HG02973 (cell line): ENCODE measurements around the gene ESPNL.

Source experiments
- ATAC-seq: cut with Tn5 transposase; IDR thresholded peaks from one replicate; pipeline ENCODE4 v1.9.1; 2021; ENCODE audit warnings: moderate library complexity; ENCODE audit not compliant: unreplicated experiment

ESPNL gene

DNA sequence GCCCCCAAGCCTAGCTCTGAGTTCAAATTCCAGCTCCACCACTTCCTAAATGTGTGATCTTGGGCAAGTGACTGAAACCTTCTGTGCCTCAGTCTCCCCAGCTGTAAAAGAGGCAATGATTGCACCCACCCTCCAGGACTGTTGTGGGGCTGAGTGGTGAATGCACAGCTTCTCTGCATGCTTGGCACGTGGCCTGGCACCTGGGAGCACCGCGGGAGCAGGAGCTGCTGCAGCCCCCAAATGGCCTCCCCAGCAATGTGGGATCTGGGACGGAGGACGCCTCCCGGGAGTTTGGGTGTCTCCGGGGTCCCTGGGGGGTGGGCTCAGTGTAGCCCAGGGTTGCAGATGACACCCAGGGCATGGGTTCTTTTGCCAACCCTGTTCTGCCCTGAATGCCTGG lies 39.9 kb downstream of the ESPNL start:
- no peak for ATAC-seq

DNA sequence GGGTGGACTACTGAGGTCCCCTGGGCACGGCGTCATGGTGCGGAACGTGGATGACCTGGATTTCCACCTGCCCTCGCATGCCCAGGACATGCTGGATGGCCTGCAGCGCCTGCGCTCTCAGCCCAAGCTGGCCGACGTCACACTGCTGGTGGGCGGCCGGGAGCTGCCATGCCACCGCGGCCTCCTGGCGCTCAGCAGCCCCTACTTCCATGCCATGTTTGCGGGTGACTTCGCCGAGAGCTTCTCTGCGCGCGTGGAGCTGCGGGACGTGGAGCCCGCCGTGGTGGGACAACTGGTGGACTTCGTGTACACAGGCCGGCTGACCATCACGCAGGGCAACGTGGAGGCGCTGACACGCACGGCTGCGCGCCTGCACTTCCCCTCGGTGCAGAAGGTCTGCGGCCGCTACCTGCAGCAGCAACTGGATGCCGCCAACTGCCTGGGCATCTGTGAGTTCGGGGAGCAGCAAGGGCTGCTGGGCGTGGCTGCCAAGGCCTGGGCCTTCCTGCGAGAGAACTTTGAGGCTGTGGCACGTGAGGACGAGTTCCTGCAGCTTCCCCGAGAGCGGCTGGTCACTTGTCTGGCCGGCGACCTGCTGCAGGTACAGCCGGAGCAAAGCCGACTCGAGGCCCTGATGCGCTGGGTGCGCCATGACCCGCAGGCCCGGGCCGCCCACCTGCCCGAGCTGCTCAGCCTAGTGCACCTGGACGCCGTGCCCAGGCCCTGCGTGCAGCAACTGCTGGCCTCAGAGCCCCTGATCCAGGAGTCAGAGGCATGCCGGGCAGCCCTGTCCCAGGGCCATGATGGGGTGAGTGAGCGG lies 40.8 kb downstream of the ESPNL start:
- ATAC-seq = no peak

DNA sequence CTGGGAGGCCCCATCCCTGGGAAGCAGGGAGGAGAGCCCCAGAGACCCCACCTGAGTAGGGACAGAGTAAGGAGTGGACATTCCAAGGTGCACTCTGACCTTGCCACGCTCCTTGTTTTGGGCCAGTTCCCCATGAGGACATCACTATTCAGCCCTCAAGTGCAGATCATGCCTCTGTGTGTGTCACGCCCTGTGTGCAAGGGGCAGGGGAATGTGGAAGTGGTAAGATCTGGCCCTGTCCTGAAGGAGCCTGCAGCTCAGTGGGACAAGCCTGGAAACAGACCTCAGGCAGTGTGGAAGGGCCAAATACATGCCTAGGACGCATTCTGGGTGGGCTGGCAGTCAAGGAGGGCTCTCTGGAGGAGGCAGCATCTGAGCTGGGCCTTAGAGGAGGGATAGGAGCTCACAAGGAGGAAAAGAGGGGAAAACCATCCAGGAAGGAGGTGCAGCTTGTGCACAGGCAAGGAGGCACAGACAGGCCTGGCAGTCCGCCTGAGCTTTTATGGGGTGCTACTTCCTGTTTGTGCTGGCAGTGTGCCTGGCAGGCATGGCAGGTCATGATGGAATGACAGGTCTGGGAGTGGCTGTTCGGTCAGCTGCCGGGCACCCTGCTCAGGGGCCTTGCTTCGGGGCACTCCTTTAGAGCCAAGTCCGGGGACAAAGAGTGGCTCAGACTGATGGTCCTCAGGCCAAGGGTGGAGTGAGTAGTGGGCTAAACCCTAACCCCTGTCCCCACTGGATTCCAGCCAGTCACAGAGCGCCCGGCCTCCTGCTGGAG lies 41.6 kb downstream of the ESPNL start:
- ATAC-seq = no peak

DNA sequence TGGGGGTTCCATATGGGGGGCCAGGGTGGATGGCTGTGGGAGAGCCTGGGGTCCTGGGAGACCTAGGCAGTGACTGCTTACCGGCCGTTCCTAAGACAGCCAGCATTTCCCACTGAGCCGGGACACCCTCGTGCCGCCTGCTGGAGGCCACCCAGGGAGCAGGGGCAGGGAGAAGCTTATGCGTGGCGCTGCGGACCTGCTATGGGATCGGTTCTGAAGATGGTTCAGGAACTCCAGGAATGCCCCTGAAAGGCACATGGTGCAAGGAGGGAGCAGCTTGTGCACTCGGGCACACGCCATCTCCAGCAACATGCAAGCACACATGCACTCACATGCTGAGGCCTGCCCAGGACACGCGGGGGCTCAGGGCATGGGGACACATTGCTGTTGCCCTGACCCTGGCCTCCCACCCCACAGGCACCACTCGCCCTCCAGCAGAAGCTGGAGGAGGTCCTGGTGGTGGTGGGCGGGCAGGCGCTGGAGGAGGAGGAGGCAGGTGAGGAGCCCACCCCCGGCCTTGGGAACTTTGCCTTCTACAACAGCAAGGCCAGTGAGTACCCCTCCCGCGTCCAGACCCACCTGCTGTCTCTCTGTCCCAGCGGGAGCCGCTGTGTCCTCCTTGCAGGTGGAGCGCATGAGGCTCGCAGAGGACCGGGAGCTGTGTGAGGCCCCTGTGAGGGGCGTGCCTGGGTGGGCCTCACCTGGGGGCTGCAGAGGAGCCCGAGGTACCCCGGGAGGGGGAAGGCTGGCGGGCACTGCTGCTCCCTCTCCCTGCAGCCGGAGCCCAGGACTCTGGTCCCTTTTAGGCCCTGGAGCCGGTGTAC lies 42.5 kb downstream of the ESPNL start:
- no peak for ATAC-seq

DNA sequence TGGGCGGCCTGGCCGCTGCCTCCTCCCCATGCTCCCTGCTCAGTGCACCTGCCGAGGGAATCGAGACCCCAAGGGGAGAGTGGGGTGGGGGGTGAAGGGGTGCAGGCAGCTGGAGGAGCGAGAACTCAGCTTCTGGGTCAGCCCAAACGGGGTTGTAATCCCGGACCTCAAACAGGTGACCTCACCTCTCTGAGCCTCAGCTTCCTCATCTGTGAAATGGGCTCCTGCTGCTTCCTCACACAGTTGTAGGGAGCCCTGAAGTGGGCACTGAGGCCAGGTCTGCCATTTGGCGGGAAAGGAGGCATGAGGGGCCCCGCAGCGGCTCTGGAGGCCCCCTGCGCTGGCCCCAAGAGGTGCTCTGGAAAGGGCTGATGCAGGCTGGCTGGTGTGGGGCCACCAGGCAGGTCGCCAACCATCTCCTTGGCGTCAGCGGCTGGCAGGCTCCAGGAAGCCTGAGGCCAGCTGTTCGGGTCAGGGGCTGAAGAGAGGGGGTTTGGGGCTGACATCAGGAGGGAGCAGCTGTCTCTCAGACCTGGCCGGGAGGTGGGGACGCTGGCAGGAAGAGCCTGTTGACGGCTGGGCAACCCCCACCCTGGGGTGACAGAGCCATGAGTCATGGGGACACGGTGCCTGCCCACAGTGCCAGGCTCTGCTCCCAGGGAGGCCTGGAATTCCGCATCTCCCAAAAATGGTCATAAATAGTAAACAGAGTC lies 43.3 kb downstream of the ESPNL start:
- no peak for ATAC-seq

DNA sequence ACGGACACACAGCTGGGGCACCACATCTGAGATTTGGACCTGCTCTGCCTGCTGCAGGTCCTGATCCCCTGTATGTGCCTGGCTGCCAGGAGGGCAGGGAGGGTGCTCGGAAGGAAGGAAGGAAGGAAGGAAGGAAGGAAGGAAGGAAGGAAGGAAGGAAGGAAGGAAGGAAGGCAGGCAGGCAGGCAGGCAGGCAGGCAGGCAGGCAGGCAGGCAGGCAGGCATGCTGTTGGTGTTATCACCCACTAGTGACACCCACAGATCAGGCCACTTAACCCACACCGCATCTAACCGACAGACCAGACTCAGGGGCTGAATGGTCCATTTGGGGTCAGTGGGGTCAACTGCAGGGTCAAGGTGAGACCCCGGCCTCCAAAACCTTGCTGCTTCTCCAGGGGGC lies 44.1 kb downstream of the ESPNL start:
- no peak for ATAC-seq

DNA sequence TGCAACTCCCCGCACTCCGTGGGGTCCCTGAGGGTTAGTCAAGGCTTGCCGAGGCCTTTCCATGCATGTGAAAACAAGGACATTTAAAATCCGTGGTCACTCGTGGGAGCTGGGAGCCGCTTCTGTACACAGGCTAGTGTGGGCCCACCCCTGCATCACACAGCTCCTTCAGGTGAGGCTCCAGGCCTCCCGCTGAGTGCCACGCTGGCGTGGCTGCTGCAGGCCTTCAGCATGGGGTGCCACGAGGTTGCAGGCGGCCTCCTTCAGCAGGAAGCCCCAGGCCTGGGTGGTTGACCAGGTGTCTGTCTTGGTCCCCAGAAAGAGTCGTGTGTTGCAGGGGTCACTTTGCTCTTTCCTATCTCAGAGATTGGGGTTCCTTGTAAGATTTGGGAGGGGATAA lies 44.9 kb downstream of the ESPNL start:
- no peak for ATAC-seq

DNA sequence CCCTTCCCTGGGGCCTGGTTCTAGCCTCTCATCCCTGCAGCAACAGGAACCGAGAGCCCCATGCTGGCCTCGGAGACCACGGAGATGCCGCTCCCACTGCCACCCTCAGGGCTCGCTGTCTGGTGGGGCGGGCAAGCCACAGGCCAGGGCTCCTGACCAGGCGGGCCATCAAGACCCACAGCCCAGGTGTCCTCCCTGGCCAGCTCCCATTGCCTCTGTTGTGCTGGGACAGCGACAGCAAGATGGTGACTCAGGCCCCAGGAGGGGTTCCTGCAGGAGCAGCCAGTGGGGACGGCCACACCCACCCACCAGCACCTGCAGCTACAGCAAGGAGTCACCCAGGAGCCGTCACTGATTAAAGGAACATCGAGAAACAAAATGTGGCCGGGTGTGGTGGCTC lies 45.7 kb downstream of the ESPNL start:
- no peak for ATAC-seq

DNA sequence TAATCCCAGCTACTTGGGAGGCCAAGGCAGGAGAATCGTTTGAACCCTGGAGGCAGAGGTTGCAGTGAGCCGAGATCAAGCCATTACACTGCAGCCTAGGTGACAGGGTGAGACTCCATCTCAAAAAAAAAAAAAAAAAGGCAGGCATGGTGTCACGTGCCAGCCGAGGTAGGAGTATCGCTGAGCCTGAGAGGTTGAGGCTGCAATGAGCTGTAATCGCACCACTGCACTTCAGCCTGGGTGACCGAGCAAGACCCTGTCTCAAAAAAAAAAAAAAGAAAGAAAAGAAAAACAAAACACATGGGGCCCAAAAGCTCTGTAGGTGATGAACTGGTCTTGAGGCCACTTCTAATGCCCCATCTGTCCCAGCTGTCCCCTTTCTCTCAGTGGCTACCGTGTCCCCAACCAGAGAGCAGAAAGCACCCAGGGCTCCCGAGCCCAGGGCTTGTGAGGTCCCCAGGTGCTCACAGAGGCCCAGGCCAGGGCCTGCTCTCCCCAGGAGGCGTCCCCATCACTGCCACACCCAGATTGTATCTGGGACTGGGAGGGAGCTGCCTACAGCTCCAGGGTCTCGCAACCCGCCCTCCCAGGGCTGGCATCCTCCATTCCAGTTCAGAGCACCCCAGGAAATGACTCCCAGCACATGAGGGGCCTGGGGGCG lies 46.9 kb downstream of the ESPNL start:
- ATAC-seq = no peak

DNA sequence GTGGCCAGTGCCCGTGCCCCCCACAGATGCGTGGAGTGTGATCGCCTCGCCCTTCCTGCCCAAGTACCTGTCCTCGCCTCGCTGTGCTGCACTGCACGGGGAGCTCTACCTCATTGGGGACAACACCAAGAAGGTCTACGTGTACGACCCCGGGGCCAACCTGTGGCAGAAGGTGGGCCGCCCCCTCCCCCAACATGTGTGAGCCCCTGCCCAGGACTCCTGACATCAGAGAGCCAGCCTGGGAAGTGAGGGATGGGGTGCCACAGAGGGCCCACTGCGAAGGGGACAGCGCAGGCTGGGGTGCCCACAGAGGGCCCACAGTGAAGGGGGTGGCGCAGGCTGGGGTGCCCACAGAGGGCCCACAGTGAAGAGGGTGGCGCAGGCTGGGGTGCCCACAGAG lies 48.8 kb downstream of the ESPNL start:
- ATAC-seq = no peak

DNA sequence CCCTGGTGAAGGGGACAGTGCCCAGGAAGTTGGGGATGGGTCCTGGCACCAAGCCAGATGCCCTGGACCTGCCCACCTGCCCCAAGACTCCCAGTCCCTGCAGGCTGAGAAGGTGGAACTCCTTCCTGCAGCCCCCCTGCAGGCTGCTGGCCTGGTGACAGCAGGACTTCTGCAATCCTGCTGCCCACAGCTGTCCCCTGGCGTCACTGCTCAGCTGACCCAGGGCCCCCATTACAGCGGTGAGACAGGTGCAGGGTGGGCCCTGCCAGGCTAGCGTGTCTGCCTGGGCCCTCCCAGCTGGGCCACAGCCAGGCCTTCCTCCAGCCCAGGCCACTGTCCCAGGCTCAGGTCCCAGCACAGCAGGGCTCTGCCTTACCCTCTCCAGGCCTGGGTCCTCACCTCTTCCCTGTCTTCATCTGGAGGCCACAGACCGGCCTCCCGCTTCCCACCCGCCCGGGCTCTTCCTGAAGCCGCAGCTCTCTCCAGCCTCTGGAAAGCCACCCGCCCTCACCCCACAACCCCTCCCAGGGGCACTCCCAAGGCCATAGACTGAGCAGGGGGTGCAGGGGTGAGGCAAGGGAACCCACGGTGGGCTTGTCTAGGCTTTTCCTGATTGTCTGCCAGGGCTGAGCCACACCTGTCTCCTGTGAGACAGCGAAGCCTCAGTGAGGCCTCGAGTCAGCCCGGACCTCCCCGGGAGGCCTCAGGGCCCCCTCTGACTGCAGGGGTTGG lies 49.9 kb downstream of the ESPNL start:
- ATAC-seq = no peak

DNA sequence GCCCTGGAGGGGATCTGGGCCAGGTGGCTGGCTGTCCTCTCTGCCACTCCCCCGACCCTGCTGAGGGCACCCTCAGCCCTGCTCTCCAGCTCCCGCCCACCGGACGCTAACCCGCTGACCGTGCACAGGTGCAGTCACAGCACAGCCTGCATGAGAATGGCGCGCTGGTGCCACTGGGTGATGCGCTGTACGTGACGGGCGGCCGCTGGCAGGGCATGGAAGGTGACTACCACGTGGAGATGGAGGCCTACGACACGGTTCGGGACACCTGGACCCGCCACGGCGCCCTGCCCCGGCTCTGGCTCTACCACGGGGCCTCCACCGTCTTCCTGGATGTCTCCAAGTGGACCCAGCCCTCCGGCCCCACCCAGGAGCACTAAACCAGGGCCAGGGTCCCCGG lies 50.5 kb downstream of the ESPNL start:
- ATAC-seq = no peak

DNA sequence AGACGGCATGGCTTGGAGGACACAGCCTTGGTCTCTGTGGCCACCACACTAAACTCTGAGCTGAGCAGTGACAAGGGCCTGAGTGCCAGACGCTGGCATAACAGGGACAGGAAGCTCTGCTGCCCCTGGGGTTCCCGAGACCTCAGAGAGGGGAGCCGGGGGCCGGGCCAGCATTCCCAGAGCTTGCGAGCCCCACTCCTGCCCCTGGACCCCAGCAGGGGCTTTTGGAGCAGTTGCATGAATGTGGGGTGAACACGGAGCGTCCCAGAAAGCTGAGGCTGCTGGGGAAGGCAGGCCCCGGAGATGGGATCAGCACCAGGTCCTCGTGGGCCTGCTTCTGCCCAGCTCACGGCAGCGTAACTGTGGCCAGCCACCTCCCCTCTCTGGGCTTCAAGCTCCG lies 51.1 kb downstream of the ESPNL start:
- no peak for ATAC-seq

DNA sequence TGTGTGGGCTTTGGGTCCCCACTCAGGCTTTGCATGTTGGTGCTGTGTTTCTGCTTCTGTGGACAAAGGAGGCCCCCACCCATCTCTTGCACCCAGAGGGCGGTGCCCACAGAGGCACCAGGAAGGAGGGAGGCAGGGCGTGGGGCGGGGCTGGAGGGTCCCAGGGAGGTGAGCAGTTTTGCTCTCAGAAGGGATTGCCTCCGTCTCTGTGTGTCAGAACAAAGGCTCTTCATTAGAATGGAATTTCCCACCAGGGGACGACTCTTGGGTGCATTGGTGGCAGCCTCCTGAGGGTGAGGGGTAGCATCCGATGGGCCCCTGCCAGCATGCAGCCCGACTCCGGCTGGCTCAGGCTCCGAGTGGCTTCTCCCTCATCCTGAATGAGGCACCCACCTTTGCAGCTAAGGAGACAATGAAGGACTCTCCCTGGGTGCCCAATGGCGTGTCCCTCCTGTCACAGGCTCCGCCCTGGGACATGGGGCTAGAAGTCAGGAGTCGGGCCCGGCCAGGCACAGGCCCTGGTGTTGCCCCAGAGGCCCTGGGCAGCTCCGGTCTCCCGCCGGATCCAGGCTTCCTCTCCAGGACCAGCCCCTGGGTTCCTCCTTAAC lies 51.6 kb downstream of the ESPNL start:
- no peak for ATAC-seq

DNA sequence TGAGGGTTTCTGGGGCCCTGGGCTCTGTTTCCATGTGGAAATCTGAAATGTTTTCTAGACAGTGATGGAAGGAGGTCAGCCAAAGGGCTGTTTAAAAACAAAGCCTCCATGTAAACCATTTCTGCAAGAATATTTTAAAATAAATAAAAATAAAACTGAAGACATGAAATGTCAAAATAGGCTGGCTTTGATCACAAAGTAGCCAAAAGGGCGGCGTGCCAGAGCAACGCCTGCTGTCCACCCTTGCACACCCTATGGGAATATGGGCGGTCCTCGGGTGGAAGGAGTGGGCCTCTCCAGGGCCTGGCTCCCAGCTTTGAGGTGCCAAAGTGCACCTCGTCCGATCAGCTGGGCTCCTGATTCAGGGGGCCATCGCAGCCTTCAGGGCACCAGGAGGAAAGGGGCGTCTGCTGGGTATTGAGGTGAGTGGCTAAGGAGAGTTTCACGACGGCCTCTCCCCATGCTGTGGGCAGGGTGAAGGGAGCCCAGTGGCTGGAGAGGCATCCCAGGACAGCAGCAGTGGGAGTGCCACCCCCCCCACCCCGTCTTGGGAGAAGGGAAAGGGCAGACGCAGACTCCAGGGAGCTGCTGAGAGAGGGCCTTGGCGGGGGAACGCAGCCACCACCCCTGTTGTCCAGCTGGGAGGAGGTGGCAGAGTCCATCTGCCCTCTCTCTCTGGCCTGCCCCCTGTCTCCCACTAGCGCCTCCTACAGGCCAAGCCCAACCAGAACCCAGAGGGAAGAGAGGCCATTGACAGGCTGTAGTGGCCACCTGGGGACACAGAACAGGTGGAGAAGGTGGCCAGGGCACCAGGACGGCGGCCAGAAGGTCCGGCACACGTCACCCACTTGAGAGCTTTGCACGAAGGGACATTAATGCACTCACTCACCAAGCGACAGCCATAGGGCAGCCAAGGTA lies 52.9 kb downstream of the ESPNL start:
- ATAC-seq = no peak

DNA sequence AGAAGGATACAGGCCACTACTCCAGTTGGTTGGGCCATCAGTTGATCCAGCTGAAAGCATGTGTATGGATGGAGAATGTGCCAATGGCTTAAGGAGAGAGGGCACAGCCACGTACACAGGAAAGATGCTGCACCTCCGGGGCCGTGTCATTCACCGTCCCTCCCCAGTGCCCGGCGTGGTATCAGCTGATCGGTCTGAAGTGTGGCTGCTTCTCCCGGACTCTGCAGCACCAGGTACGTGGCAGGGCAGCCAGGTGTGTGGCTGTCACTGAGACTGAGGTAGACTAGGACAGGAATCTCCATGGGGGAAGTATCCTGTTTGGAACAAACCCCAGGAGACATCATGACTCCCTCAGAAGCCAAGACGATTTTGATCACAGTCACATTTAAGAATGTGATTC lies 54.4 kb downstream of the ESPNL start:
- ATAC-seq = no peak

DNA sequence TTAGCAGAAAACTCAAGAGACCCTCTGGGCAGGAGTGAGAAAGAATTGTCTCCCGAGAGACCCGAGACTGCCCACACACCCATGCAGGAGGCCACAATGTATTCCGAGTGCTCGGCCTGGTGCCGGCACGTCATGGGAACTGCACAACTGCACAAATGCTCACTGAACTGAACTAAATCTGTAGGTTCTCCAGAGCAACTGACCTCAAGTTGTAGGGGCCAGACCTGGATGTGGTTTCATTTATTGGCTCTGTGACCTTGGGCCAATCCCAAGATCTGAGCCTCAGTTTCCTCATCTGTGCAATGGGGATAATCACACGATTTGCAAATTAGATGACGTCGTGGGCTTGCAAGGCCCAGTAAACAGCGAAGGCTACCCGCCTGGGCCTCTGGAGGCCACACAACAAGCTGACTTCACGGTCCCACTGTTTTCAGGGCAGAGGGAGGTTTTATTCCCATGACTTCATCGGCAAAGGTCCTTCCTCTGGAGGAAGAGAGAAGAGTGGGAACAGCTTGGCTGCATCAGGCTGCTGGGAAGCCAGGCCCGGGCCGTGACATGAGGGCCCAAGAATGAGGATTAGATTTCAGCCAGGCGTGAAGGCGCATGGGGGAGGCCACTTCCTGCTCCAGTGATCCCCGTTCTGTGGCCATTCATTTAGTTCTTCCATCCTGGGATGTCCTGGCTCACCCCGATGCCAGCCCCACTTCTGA lies 55.1 kb downstream of the ESPNL start:
- ATAC-seq = no peak
